Epithelial cell of esophagus (primary cell): ENCODE data around the gene OR56A5.

ENCODE experiments used
- DNase-seq: peaks from one replicate; pipeline ENCODE4 v3.0.0; 2010; ENCODE audit warnings: low read depth
- H3K4me3 ChIP-seq: 2 replicates; pipeline ENCODE4 v1.5.1; 2011; ENCODE audit warnings: mild to moderate bottlenecking, low read length, control low read depth
- TF ChIP-seq, protein P1 (sequence below): IDR thresholded peaks from 2 replicates; pipeline ENCODE4 v1.5.1; 2011; ENCODE audit warnings: low read depth, mild to moderate bottlenecking, low read length, control low read depth, inconsistent platforms; ENCODE audit not compliant: insufficient read depth; ENCODE audit errors: missing control alignments

The OR56A5 gene, protein sequence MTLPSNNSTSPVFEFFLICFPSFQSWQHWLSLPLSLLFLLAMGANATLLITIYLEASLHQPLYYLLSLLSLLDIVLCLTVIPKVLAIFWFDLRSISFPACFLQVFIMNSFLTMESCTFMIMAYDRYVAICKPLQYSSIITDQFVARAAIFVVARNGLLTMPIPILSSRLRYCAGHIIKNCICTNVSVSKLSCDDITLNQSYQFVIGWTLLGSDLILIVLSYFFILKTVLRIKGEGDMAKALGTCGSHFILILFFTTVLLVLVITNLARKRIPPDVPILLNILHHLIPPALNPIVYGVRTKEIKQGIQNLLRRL

DNA sequence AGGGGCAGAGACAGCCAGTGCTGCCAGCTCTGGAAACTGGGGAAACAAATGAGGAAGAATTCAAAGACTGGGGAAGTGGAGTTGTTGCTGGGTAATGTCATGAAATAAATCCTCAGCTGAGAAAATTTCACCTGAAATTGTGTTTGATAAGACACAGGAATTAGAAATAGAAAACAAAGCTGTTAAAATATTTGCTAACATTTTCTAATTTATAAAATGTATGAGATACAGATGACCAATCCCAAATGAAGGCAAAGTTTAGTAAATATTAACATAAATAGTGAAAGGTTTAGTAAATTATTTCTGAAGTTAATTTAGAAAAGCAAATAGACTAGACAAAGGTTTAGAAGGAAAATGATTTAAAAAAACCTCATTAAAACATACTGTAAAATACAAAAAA, at the start of gene OR56A5:
Gene OR56A5, minus strand, starts transcription at position 101 of the 400 bp plus-strand sequence. Its CDS starts 0 bp downstream, at position 101.
- DNase-seq: no peak
- H3K4me3 ChIP-seq: no peak within 1 kb of the TSS
- TF ChIP-seq, protein P1, sequence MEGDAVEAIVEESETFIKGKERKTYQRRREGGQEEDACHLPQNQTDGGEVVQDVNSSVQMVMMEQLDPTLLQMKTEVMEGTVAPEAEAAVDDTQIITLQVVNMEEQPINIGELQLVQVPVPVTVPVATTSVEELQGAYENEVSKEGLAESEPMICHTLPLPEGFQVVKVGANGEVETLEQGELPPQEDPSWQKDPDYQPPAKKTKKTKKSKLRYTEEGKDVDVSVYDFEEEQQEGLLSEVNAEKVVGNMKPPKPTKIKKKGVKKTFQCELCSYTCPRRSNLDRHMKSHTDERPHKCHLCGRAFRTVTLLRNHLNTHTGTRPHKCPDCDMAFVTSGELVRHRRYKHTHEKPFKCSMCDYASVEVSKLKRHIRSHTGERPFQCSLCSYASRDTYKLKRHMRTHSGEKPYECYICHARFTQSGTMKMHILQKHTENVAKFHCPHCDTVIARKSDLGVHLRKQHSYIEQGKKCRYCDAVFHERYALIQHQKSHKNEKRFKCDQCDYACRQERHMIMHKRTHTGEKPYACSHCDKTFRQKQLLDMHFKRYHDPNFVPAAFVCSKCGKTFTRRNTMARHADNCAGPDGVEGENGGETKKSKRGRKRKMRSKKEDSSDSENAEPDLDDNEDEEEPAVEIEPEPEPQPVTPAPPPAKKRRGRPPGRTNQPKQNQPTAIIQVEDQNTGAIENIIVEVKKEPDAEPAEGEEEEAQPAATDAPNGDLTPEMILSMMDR: no peak

DNA sequence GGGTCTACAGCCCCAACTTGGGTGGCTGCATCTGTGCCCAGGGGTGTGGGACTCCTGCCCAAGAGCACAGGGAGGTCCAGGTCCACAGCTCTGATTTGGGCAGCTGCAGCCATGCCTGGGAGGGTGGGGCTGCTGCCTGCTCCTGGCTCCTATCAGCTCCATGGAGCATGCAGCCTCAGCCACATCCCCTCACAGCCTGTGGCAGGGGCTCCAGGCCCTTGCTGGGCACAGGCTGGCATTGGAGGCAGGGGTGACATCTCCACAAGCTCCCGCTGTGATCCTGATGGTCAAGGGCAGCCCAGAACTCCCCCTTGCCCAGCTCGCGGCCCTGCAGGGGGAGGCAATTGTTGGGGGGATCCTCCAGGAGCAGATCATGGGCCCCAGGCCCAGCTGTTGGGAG, 44.7 kb upstream of the OR56A5 start:
- H3K4me3 ChIP-seq: no peak overlapping the region
- TF ChIP-seq, protein P1: no peak

DNA sequence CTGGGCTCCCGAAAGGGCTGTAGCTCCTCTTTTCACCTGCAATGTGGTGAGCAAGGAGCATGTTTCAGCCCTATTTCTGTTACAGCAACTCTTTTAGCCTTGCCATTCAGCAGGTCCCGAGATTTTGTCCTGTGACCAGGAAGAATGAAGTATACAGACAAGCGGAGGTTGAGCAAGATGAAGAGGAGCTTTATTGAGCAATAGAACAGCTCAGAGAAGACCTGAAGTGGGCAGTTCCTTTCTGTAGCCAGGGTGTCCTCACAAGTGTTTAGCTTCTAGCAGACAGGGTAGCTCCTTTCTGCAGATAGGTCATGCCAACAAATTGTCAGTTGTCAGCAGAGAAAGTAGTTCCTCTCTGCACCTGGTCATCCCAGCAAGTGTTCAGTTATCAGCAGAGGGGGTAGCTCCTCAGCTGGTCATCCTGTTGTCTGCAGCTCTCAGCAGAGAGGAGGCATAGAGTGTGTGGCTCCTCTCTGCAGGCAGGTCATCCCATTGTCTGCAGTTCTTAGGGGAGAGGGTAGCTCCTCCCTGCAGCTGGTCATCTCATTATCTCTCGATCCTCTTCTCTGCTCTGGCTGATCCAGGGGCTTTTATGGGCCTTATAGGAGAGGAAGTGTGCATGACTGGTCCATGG, 43.9 kb upstream of the OR56A5 start:
- no peak for DNase-seq
- H3K4me3 ChIP-seq: no peak overlapping the region
- TF ChIP-seq, protein P1: no peak

More for the DNA sequence above, 44.7 kb upstream of the OR56A5 start:
- no peak for DNase-seq

DNA sequence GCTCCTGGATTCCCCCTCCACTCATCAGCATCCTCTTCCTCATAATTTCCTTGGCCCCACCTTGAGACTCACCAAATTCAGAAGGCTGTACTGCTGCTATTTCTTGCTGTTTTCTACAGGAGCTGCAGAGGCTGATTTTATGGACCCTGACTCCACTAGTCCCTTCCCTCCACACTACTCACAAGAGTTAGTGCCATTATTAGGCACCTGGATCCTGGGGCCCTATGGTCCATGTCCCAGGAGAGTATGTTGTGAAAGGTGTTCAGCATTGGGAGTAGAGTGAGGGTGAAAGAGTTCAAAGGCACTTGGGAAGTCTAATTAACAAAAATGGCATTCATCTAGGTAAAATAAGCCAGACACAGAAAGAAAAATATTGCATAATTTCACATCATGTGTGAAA, 38.6 kb upstream of the OR56A5 start, which contains the start of gene OR56A4:
Gene OR56A4, minus strand, starts transcription at position 101 of the 400 bp plus-strand sequence. CDS start 3,954 bp downstream, outside the sequence.
- no peak within 1 kb of the TSS for H3K4me3 ChIP-seq
- TF ChIP-seq, protein P1: no peak
- DNase-seq: no peak

DNA sequence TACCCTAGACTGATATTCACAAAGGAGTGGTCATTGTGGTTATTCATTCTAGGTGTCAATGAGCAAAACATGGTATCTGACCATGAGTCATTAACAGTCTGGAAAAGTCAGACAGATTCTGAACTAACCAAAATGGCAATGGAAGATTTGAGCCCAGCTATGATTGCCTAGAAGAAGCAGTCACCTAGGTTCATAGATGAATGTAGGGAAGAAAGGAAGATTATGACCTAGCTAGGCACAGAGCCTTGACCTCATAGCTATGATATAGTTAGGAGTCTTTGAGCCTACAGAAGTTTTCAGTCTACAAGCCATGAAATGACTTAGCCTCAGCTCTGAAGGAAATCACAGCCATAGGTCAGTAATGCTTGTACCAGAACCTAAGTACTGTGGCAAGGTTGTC, 38.1 kb upstream of the OR56A5 start:
- no peak for DNase-seq
- TF ChIP-seq, protein P1: no peak
- no peak overlapping the region for H3K4me3 ChIP-seq

DNA sequence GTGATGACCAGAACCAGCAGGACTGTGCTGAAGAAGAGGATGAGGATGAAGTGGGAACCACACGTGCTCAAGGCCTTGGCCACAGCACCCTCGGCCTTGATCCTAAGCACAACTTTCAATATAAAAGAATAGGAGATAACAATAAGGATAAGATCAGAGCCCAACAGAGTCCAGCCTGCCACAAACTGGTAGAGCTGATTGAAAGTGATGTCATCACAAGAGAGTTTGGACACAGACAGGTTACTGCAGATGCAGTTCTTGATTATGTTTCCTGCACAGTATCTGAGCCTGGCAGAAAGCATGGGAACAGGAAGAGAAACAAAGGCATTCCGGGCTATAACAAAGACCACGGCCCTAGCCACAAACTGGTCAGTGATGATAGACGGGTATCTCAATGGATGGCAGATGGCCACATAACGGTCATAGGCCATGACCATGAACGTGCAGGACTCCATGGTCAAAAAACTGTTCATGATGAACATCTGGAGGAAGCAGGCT, 34.0 kb upstream of the OR56A5 start:
- TF ChIP-seq, protein P1: no peak
- H3K4me3 ChIP-seq: no peak overlapping the region
- no peak for DNase-seq
